Heart left ventricle (tissue), 13 donors: ENCODE data around the gene SH3GLB1.

ENCODE experiments used
- POLR2A ChIP-seq, 2 donors: fragments of 450-650 bp; IDR thresholded peaks; one replicate each; pipeline ENCODE4 v1.6.1; 2017; ENCODE audit warnings: antibody characterized with exemption in 2 of 2, mild to moderate bottlenecking in 2 of 2, moderate library complexity in 2 of 2
- TF ChIP-seq, protein P1 (sequence below), 12 donors: fragments of 200-600 bp; sonication (generic) in 4 of 12; IDR thresholded peaks; one replicate each; pipeline versions ENCODE4 v1.5.0 to v1.8.0; 2018 to 2022; ENCODE audit warnings: antibody characterized with exemption in 12 of 12, mild to moderate bottlenecking in 5 of 12
- donor health status: ischemic (EF 13 %, LVEDD 7.1; RV severe dilation, severe dysfunction).
- donor health status: DM: no; HTN: yes; CAD: no.
- donor health status: DM: no; HTN: no; CAD: no.
- donor health status: ischemic (EF 25% LVEDD 6.9; RV normal size, moderate dysfunction).
- donor health status: ischemic (EF 25% LVEDD 5.7; RV mildly dilated, moderate dysfunction).
- donor health status: ischemic (EF 35%, LVEDD 5.7; RV mildly dilated, moderate dysfunction).
- donor health status: nonischemic (EF 11% LVEDD 7.7; RV severe dilation, severe dysfunction).
- donor health status: DM: yes; HTN: yes; CAD: no.
- donor health status: PGD.
- donor health status: ischemic (EF 29% LVEDD 5.4; RV normal size, mild dysfunction).
- donor health status: nonischemic (EF 23%, LVEDD 6.1; RV moderate dilation, normal function).

DNA sequence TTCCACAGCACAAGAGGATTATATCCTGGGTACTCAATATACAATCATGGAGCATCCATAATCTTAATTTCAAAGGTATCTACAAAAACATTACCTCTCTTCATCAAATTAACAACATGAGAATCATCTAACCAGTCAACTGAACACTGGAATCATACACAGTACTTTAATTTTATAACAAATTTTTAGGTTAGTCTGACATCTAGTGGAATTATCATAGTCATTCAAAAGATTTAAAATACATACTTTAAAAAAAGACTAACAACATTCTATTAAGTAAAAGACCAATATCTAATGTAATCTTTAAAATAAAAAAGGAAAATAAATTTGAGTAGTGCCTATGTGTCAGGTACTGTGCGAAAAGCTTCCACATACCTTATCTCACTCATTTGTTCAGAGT is 16.8 kb upstream of the SH3GLB1 start:
- TF ChIP-seq, protein P1, sequence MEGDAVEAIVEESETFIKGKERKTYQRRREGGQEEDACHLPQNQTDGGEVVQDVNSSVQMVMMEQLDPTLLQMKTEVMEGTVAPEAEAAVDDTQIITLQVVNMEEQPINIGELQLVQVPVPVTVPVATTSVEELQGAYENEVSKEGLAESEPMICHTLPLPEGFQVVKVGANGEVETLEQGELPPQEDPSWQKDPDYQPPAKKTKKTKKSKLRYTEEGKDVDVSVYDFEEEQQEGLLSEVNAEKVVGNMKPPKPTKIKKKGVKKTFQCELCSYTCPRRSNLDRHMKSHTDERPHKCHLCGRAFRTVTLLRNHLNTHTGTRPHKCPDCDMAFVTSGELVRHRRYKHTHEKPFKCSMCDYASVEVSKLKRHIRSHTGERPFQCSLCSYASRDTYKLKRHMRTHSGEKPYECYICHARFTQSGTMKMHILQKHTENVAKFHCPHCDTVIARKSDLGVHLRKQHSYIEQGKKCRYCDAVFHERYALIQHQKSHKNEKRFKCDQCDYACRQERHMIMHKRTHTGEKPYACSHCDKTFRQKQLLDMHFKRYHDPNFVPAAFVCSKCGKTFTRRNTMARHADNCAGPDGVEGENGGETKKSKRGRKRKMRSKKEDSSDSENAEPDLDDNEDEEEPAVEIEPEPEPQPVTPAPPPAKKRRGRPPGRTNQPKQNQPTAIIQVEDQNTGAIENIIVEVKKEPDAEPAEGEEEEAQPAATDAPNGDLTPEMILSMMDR (IDR thresholded peaks at IDR 0.05), result peak in 7 of 12 donors; percentile 6 to 42 (median 25)
- TF ChIP-seq POLR2A (IDR thresholded peaks at IDR 0.05), result no peak
